Rectal smooth muscle tissue (tissue), 1 donor: Measurements from ENCODE around the gene MRRF.

ENCODE experiments used
- H3K27ac ChIP-seq: one replicate; pipeline ENCODE4 v1.7.0; 2013; ENCODE audit warnings: low read depth, low read length, inconsistent platforms
- H3K27me3 ChIP-seq: one replicate; pipeline ENCODE4 v1.7.0; 2013; ENCODE audit warnings: low read length; ENCODE audit not compliant: control insufficient read depth, insufficient read depth
- H3K36me3 ChIP-seq: one replicate; pipeline ENCODE4 v1.7.0; 2013; ENCODE audit warnings: low read length; ENCODE audit not compliant: control insufficient read depth, insufficient read depth
- H3K4me1 ChIP-seq: one replicate; pipeline ENCODE4 v1.7.0; 2013; ENCODE audit warnings: low read length; ENCODE audit not compliant: control insufficient read depth, insufficient read depth
- H3K4me3 ChIP-seq: one replicate; pipeline ENCODE4 v1.7.0; 2013; ENCODE audit warnings: low read length
- H3K9ac ChIP-seq: one replicate; pipeline ENCODE4 v1.7.0; 2013; ENCODE audit warnings: low read length

MRRF gene

DNA sequence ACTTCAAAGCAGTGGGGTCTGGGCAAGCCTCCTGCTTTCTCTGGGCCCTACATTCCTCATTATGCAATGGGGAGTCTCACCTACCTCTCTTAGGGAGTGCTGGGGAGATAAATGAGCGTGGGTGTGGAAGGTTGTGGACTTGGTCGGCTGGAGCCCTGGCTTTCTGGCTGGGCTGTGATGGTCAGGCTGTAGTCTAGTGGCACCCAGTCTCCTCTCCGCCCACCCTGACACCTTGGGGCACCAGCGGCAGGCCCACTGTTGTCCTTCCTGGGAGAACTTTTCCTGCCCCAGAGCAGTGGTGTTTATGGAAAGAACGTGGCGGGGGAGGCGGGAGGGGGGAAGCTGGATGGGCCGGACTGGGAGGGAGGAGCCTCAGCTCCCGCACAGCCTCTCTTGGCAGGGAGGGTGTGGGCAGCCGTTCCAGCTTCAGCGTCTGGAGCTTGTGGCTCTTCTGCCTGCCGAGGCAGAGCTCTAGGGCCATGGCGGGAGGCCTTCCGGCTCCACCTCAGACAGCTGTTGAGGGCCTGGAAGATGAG lies 110.3 kb downstream of the MRRF start:
- peaks cover 5% of the 10 kb centered on the region for H3K36me3 ChIP-seq
- peak overlapping the region; percentile 37 for H3K4me3 ChIP-seq
- H3K4me1 ChIP-seq: peaks cover 40% of the 10 kb centered on the region
- H3K9ac ChIP-seq: no peak overlapping the region
- H3K27ac ChIP-seq: peak overlapping the region; percentile 89
- peaks cover 2% of the 10 kb centered on the region for H3K27me3 ChIP-seq

GRCh38 chr9:122376796-122377195 lies 112.1 kb downstream of the MRRF start:
- Histone ChIP-seq H3K36me3 (peaks cover 5% of the 10 kb centered on the region), H3K4me3 (peak overlapping the region; percentile 23), H3K27ac (peak overlapping the region; percentile 89)

GRCh38 chr9:122377241-122378164 lies 112.8 kb downstream of the MRRF start:
- H3K4me3 ChIP-seq: peak overlapping the region; percentile 23
- H3K27me3 ChIP-seq: no peaks in the 10 kb centered on the region
- no peak overlapping the region for H3K9ac ChIP-seq
- H3K27ac ChIP-seq: peak overlapping the region; percentile 89
- peaks cover 5% of the 10 kb centered on the region for H3K36me3 ChIP-seq
- peaks cover 37% of the 10 kb centered on the region for H3K4me1 ChIP-seq

More at GRCh38 chr9:122376796-122377195, 112.1 kb downstream of the MRRF start:
- Histone ChIP-seq H3K27me3 (peaks cover under 1% of the 10 kb centered on the region), H3K4me1 (peaks cover 37% of the 10 kb centered on the region), H3K9ac (peak overlapping the region; percentile 4)

DNA sequence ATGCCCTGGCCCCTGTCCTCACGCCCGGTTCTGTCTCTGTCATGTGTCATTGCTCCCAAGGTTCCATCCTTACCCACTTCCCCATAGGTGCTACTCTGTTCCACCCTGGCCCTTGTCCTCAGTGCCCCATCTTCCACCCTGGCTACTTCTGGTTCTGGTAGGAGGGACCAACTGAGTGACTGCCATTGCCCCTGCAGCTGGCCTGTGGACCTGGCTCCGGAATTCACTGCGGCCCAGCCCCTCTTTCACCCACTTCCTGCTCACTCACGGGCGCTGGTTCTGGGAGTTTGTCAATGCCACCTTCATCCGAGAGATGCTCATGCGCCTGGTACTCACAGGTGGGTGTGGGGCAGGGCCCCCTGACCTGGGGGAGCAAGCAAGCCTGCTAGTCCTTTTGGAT lies 113.6 kb downstream of the MRRF start:
- Histone ChIP-seq H3K27me3 (no peaks in the 10 kb centered on the region), H3K9ac (no peak overlapping the region), H3K4me3 (no peak overlapping the region), H3K4me1 (peaks cover 37% of the 10 kb centered on the region), H3K27ac (peak overlapping the region; percentile 89), H3K36me3 (peaks cover 5% of the 10 kb centered on the region)

DNA sequence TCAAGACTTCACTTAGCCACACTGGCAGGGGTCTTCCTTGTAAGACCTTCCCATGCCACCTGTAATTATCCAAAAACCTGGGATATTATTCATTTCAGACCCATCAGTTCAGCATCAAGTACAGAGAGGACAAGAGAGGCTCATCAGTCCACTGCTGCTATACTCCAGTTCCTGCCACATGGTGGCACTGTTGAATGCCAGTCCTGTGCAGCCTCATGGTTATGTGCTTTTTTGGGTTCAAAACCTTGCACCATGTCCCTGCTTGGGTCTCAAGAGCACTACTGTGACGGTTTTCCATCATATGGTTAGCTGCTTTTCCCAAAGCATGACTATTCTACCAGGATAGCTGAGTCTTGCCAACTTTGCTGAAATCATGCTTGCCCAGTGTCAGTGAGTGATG lies 114.7 kb downstream of the MRRF start:
- Histone ChIP-seq H3K4me1 (peaks cover 32% of the 10 kb centered on the region), H3K27me3 (no peaks in the 10 kb centered on the region), H3K36me3 (peaks cover 5% of the 10 kb centered on the region), H3K4me3 (no peak overlapping the region), H3K27ac (no peak overlapping the region), H3K9ac (no peak overlapping the region)

DNA sequence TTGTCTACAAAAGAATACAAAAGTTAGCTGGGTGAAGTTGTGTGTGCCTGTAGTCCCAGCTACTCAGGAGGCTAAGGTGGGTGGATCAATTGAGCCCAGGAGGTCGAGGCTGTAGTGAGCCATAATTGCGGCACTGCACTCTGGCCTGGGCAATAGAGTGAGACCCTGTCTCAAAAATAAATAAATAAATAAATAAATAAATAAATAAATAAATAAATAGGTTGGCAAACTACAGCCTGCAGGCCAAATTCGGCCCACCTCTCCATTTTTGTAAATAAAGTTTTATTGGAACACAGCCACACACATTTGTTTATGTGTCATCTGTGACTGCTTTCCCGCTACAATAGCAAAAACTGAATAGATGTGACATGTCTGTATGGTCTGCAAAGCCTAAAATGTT lies 115.6 kb downstream of the MRRF start:
- H3K27me3 ChIP-seq: no peaks in the 10 kb centered on the region
- H3K4me3 ChIP-seq: no peak overlapping the region
- no peak overlapping the region for H3K27ac ChIP-seq
- peaks cover 5% of the 10 kb centered on the region for H3K36me3 ChIP-seq
- peaks cover 24% of the 10 kb centered on the region for H3K4me1 ChIP-seq
- no peak overlapping the region for H3K9ac ChIP-seq
